GM20431 (cell line): ENCODE results near the gene TMEM74B.
"Not testable (repeated sequence)": the region's sequence is repeated elsewhere in the genome, so short reads cannot be mapped to it uniquely, and the experiment has no call there.

ENCODE experiments used
- in situ Hi-C: fragments of 300-500 bp; cut with MseI, MboI; formaldehyde crosslinking; loops from one replicate; pipeline ENCODE4 v1.15.0; 2020; ENCODE audit warnings: low sequenced_read_pairs; ENCODE audit not compliant: unreplicated experiment

The TMEM74B gene

DNA sequence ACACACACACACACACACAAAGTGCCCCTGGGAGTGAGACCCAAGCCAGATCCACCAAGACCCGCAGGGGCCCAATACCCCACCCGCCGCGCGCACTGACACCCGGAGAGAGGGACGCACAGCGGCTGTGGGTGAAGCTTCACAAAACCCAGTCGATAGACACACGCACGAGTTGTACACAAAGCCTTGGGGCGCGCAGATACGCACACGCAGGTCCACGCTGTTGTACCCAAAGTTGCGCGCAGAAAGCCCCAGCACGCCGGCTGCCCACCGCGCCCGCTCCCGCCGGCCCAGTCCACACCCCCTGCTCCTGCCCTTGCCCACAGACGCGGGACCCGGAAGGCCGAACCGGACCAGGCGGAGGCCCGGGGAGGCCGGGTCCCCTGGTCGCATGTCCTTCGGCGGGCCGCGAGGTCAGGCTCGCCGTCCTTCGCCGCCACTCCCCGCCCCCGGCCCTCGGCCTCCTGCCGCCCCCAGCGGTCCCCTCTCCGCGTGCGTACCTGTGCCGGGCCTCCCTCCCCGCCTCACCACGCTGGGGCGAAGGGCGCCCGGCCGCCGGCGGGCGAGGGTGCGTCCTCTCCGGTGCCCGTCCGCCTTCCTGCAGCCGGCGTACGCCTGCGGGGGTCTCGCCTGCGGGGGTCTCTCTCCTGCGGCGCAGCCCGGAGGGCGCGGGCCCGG, at the start of gene TMEM74B:
Gene TMEM74B, minus strand, starts transcription at position 344 of the 678 bp plus-strand sequence. CDS start 1,180 bp downstream, outside the sequence.
- in situ Hi-C loops, result no loop called here

DNA sequence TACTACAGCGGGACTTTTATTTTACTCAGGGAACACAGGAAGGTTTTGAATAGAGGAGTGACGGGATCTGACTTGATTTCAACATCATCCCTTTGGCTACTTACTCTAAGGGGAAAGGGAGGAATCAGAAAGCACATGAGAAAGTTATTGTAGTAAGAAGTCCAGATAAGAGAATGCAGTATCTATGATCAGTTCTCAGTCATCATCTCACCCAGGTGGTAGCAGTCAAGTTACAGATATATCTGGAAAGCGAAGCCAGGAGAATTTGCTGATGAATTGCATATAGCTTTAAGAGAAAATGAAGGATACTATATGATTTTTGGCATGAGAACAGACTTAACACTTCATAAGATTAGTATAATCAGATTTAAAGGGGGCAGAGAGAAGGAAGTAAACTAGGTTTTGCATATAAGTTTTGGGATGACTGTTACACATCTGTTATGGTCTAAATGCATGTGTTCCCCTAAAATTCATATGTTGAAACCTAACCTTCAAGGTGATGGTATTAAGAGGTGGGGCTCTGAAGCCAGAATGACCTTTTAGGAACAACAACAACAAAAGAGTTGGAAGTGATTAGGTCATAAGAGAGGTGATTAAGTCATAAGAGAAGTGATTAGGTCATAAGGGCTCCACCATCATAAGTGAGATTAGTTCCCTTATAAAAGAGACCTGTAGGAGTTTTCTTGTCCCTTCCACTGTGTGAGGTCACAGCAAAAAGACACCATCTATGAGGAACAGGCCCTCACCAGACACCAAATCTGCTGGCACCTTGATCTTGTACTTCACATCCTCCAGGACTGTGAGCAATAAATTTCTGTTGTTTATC, 47.7 kb upstream of the TMEM74B start:
- in situ Hi-C loops, result no loop called here

DNA sequence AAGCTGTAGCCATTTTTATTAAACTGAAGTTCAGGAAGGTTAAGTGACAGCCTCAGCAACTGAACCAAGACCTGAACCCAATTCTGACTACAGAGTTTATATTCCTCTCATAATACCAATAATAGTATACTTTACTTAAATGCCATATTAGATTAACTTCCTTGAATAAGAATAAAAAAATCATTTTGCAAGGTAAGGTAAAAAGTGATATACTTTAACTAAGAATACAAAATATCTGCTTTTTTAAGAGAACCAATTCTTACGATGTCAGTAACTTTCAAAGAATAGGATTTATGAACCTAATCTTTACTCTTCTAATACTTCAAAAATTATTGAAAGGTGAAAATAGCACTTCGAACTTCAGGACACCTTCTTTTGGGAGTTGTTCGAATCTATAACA, 44.8 kb upstream of the TMEM74B start:
- in situ Hi-C loops, result no loop called here

DNA sequence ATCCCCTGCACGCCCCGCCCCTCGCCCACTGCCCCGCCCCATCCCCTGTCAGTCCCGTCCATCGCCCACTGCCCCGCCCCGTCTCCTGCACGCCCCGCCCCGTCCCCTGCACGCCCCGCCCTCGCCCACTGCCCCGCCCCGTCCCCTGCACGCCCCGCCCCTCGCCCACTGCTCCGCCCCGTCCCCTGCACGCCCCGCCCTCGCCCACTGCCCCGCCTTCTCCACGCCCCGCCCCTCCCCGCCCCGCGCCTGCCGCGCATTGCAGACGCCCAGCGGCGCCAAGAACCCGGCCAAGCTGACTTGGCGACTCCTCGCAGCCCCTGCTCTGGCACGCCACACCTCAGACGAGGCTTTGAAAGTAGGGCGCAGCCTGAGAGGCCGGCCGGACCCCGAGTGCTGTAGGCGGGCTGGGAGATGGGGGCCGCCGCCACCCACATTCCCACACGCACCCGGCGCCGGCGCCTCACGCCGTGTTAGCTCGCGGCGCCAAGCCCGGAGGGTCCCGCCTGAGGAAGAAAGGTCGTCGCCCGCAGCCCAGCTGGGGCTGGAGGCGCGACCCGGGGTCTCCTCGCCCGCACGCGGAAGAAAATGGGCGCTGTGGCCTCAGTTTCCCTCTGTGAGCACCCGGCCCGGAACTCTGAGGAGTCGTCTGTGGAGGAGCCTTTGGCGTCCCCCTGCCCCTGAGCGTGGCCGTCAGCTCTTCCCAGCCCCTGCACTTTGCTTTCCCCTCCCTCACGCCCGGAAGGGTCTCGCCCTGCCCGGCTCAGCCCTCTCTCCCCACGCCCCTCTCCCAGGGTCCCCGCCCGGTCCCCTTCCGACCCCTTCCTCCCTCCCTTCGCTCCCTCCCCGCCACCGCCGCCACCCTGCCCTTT, 41.2 kb upstream of the TMEM74B start, which contains the start of gene RAD21L1:
Gene RAD21L1, plus strand, starts transcription at position 262 of the 872 bp plus-strand sequence. CDS start 2,410 bp downstream, outside the sequence.
- in situ Hi-C loops, result no loop called here

DNA sequence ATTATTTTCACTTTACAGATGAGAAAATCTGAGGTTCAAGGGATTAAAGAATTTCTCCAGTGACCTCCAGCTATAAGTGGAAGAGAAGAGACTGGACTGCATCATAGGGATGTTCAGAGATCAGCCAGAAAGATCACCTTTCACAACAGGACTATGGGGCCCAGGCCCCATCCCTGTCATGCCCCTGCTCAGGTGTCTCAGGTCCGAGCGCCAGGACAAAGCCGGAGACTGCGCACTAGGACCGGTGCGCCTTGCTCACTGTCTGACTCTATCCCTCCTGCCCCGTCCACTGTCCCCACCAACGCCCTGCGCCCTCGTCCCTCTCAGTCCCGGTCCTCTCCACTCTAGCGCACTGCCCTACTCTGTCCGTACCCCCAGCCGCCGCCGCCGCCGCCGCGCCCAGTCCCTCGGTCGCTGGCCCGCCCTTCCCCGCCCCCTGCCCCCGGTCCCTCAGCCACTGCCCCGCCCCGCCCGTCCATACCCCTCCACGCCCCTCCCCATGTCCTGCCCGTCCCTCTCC, 40.5 kb upstream of the TMEM74B start:
- in situ Hi-C loops, result no loop called here

DNA sequence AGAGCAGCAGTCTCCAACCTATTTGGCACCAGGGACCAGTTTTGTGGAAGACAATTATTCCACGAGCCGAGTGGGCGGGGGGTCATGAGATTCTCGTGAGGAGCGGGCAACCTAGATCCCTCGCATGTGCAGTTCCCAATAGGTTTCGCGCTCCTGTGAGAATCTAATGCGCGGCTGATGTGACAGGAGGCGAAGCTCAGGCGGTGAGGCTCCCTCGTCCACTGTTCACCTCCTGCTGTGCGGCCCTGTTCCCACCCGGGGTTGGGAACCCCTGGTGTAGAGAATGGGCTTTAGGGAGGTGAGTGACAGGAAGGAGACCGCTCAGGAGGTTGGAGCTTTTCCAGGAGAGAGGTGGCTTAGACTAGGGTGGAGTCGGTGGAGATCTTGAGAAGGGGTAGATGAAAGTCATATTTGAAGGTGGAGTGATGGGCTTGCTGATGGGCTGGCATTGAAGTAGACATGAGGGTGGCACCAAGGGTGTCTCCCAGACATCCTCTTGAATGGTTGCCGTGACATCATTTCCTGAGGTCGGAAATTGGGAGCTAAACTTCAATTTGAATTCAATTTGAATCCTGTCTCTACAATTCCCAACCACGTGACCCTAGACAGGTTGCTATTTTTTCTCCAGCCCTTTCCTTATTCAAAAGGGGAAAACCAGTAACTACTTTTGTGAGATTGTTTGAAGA, 39.6 kb upstream of the TMEM74B start:
- in situ Hi-C loops, result no loop called here

DNA sequence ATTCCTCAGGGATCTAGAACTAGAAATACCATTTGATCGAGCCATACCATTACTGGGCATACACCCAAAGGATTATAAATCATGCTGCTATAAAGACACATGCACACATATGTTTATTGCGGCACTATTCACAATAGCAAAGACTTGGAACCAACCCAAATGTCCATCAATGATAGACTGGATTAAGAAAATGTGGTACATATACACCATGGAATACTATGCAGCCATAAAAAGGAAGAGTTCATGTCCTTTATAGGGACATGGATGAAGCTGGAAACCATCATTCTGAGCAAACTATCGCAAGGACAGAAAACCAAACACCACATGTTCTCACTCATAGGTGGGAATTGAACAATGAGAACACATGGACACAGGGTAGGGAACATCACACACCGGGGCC, 38.0 kb upstream of the TMEM74B start:
- in situ Hi-C loops, result not testable (repeated sequence)

DNA sequence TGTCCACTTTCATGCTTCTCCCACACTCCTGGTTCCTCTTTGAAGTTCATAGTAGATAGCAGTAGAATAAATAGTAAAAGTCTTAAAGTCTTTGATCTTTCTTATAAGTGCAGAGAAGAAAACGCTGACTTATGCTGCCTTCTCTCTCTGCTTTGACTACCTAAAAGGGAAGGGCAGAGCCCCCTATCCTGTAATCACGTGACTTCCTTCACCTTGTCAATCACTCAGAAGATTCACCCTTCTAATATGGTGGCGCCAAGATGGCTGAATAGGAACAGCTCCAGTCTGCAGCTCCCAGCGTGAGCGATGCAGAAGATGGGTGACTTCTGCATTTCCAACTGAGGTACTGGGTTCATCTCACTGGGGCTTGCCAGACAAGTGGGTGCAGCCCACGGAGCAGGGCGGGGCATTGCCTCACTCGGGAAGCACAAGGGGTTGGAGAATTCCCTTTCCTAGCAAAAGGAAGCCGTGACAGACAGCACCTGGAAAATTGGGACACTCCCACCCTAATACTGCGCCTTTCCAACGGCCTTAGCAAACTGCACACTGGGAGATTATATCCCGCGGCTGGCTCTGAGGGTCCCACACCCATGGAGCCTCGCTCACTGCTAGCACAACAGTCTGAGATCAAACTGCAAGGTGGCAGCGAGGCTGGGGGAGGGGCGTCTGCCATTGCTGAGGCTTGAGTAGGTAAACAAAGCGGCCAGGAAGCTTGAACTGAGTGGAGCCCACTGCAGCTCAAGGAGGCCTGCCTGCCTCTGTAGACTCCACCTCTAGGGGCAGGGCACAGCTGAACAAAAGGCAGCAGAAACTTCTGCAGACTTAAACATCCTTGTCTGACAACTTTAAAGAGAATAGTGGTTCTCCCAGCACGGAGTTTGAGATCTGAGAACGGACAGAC, 32.0 kb upstream of the TMEM74B start:
- in situ Hi-C loops, result not testable (repeated sequence)

DNA sequence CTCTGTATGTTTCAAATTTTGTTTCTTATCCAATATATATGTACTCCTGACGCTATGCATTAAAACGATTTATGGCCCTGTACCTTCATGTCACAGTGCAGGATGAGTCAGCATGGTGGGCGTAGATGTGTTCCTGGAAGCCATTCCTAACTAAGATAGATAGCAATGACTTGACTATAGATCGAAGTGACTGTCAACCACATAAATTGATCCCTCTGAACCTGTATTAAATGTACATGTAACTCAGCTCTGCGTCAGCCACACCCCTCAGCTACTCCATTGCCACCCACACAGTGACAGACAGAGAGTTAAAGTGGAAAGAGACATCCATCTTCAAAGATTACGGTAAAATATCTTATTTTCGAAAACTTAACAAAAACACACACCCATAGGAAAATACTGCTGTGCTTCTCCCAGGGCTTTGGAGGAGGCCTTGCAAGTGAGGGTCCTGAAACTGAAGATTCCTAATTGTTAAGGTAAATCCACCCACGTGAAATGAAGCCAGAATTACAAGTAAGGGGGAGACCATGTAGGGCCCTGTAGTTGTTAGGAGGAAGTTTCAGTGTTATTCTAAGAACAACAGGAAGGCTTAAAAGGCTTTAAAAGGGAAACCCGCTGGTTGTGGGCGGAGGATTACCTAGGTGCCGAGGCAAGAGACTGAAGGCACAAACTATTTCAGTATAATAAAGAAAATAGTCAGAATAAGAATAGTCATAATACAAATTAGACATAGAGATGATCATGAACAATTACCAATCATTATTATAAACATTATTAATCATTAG, 30.8 kb upstream of the TMEM74B start:
- in situ Hi-C loops, result no loop called here

DNA sequence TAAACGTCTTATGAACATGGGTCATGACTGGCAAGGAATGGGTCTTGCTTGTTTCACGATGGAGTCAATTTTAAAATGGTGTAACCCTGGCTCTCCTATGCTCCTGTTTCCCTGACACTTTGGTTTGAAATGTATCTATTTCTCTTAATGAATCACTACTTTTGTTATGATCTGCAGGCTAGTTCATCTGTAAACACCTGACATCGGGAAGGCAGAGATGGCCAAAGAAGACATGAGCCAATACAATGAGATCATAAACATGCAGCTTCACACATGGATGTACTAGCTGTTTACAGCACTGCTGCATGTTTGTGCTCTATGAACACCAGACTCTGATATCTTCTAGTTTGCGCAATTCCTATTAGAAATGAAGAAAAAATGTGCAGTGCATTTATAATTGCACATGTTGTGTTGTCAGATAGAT, 30.1 kb upstream of the TMEM74B start:
- in situ Hi-C loops, result no loop called here

DNA sequence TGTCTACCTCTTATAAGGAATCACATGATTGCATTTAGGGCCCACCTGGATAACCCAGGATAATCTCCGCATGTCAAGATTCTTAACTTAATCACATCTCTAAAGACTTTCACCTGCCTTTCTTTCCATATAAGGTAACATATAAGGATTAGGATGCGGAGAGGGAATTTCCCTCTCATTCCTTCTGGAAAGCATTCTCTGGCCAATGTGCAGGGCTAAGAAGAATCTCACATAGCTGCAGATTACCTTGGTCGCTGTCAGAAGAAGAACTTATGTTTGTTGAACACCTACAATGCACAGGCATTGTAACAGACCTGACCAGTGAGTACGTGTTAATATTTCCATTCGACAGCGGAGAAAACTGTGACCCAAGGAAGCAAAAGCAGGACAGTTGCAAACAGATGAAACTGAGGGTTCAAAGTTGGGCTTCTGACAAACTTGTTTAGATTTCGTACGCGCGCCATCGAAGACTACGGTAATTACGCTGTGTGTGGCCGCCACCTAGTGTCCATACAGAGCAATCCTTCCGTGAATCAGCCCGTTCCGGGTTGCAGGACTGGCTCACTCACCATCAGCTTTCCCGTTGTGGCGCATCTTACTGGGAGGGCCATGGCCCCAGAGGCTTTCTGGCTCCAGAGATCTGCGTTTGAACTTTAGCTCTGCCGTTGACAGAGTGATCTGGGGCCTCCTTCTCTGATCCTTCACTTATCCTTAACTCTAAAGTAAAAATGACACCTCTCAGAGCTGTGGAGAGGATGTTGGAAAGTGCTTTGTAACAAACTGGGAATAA, 28.0 kb upstream of the TMEM74B start:
- in situ Hi-C loops, result no loop called here

DNA sequence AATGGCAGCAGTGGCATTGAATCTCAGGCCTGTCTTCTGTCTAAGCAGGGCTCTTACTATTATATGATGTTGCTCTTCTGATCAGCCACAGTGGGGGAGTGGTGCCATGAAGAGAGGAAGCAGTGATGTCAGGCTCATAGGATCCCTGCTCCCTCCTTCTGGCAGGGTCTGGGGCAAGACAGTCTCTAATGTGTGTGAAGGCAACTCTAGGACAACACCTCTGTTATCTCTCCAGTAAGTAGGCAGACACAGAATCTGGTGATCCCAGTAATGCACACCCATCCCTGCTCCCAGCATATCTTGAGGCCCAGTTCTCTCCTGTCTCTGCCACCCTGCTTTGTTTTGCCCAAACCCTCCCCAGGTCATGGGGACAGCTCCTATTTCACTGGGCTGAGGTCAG, 27.2 kb upstream of the TMEM74B start:
- in situ Hi-C loops, result no loop called here

DNA sequence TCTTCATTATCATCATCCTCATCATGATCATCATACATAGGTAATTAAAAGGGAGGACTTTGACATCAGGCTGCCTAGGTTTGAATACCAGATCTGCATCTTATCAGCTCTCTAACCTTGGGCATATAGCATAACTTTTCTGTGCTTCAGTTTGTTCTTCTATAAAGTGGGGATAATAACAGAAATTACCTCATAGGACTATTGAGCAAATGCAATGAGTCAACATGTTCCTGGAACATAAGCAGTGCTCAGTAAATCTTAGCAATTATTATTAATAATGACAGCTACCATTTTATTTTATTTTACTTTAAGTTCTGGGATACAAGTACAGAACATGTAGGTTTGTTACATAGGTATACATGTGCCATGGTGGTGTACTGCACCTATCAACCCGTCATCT, 25.7 kb upstream of the TMEM74B start:
- in situ Hi-C loops, result no loop called here

DNA sequence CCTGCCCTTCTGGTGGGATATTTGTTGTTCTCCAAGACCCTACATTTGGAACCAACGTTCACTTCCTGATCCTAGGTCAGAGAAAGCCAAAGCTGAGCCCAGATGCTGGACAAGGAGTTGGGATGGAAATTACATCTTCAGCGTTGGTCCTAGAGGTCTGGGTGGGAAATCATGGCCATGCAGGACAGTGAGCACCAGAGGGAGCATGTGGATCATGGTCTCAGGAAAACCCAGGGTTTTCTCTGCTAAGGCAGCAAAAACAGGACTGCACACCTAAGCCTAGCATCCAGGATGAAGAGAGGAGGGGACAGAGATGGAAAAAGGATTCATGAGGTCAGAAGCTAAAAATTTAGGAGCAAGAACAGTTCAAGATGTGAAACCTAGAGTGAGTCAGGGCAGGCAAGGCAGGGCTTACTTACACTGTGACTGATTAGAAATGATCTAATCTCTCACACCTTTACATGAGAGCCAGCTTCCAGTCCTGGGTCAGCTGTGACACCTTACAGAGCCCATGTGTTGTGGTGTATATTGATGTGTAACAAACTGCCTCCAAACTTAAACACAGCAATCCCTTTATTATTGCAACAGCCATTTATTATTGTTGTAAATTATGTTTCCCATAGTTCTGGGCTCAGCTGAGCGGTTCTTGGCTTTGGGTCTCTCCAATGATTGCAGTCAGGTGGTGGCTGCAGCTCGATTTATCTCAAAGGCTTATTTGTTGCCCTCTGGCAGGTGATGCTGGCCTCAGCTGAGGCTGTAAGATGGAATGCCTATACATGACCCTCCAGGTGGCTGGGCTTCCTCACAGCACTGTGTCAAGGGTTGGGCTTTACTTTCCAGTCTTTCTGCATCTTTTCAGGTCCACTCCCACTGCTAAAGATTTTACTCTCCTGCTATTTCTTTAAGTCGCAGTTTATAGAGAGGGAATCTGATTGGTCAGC, 24.9 kb upstream of the TMEM74B start:
- in situ Hi-C loops, result no loop called here

DNA sequence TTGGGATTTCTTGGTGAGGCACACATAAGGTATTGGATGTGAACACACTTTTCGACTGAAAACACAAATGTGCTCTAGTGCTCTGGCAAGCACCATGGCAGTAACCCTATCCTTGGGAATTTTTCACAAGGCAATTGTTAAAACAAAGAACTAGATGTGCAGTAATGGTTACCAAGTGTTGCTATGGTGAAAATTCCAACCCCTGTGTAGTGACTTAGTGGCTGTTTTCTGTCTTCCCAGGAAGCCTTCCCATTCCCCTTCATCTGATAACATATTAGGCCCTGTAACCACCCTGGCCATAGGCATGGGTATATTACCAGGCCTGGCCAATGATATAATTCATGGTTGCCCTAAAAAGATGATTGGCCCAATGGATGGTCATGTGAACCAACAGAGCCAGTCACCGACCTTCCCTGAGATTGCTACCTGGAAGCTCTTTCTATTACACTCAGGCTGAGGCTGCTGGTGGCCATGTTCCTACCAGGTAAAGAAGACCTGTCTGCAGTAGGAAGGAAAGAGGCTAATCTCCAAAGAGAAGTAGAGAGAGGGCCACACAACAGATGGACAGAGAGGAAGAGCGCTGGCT, 22.6 kb upstream of the TMEM74B start:
- in situ Hi-C loops, result no loop called here
